Omental fat pad (tissue), 4 donors: ENCODE results near the gene PRR29. TPM values are rescaled to one million over a fixed set of nuclear protein-coding genes. Genes with fewer than 3 reads are reported as not detected.

ENCODE experiments used
- ATAC-seq: fragments of 150-250 bp; one replicate; pipeline ENCODE4 v1.9.1; 2016; ENCODE audit warnings: mild to moderate bottlenecking, moderate library complexity; ENCODE audit not compliant: low FRiP score
- DNase-seq: peaks from one replicate; pipeline ENCODE4 v3.0.0-alpha.2; 2019; ENCODE audit warnings: low spot score
- total RNA-seq, 4 donors: library from RNA; depleted of rRNA; stranded (reverse); fragments of >200 nt; gene quantifications; one replicate each; pipeline ENCODE4 v1.1.0, GENCODE V29; 2016
- TF ChIP-seq, protein P1 (sequence below), 3 donors: fragments of 450-650 bp; IDR thresholded peaks; one replicate each; pipeline ENCODE4 v1.5.1; 2016 to 2017; ENCODE audit warnings: antibody characterized with exemption in 3 of 3, mild to moderate bottlenecking in 3 of 3, moderate library complexity in 2 of 3

Gene PRR29
- total RNA-seq, 4 donors from 2014 or later, result 0.19 to 1.1 (median 0.55) TPM

DNA sequence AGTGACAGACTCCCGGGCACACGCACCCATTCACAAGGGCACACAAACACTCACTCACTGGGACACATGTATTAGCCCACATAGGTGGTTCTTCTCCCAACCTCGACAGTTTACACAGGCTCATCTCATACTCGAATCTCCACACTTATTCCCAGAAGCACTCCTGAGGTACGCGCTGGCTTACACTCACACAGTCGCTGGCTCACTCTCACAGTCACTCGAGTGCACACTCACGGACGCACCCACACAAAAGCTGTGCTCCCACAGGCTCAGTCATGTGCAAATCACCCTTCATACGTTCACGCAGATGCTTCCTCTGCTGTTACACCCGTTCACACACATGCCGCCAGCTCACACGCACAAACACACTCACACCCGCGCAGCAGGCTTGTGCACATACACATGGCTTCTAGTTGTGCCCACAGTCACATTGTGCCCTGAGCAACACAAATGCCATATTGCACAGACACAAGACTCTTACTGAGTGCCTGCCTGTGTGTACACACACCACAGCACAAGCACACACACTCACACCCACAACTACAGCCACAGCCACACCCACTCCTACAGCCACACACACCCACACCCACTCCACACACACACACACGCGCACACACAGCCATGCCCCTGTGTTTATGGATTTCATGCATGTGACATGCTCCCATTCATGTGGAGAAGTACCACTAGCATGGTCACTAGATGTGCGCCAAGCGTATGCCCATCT is 8.4 kb upstream of the PRR29 start:
- no peak for DNase-seq
- no peak for ATAC-seq

DNA sequence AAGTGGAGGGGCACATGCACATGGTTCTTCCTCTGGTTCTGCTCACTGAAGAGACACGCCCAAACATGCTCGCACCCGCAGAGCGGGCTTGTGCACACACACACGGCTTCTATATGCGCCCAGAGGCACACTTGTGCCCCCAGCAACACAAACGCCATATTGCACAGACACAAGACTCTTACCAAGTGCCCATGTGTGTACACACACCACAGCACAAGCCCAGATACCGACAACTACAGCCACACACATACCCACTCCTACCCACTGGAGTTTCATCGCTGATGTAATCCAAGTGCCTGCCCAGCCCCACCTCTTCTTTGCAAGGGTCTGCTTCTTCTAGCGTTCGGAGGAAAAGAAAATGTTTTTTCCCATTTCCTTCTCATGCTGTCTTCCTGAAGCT is 6.5 kb upstream of the PRR29 start:
- ATAC-seq, result no peak
- no peak for DNase-seq
- TF ChIP-seq, protein P1, sequence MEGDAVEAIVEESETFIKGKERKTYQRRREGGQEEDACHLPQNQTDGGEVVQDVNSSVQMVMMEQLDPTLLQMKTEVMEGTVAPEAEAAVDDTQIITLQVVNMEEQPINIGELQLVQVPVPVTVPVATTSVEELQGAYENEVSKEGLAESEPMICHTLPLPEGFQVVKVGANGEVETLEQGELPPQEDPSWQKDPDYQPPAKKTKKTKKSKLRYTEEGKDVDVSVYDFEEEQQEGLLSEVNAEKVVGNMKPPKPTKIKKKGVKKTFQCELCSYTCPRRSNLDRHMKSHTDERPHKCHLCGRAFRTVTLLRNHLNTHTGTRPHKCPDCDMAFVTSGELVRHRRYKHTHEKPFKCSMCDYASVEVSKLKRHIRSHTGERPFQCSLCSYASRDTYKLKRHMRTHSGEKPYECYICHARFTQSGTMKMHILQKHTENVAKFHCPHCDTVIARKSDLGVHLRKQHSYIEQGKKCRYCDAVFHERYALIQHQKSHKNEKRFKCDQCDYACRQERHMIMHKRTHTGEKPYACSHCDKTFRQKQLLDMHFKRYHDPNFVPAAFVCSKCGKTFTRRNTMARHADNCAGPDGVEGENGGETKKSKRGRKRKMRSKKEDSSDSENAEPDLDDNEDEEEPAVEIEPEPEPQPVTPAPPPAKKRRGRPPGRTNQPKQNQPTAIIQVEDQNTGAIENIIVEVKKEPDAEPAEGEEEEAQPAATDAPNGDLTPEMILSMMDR (IDR thresholded peaks at IDR 0.05), result no peak

More for the DNA sequence above, 8.4 kb upstream of the PRR29 start:
- TF ChIP-seq, protein P1 (IDR thresholded peaks at IDR 0.05), result no peak

DNA sequence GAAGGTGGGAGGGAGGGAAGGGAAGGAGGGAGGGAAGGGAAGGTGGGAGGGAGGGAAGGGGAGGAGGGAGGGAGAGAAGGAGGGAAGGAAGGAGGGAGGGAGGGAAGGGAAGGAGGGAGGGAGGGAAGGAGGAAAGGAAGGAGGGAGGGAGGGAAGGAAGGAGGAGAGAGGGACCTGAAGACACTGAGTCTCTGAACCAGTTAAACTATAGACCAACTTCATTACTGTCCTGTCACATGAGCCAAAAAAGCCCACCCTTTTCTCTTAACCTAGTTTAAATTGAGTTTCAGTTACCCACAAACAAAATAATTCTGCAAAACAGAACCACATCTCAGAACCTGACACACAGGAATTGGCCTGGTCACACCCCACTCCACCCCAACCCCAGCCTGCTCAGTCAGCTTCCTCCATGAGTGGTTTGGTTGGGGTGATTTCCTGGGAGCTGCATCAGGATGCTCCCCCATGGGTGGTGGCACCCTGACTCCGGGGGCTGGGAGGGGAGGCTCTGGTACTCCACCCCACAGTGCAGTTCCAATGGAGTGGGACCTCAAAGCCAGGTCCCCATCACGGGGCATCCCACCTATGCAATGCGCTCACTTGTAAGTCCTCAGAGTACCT is 4.7 kb upstream of the PRR29 start:
- TF ChIP-seq, protein P1 (IDR thresholded peaks at IDR 0.05), result no peak
- ATAC-seq (no peak), DNase-seq (no peak)

DNA sequence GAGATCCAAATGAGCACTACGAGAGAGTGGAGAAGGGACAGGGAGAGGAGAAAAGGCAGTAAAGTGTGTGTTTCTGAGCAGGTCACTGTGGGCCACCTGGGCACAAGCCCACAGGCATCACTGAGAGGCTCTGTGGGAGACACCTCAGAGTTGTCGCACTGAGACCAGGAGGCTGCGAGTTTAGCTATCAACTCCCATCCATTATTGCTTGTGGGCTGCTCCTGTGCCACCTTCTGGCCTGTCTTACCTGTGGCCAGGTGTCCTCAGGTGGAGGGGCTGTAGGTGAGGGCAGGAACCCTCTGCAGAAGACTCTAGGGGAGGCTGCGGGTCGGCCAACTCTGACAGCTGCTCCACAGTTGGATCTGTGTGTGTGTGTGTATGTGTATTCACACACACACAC is 2.5 kb upstream of the PRR29 start:
- DNase-seq, result no peak
- TF ChIP-seq, protein P1 (IDR thresholded peaks at IDR 0.05), result no peak
- ATAC-seq, result no peak

DNA sequence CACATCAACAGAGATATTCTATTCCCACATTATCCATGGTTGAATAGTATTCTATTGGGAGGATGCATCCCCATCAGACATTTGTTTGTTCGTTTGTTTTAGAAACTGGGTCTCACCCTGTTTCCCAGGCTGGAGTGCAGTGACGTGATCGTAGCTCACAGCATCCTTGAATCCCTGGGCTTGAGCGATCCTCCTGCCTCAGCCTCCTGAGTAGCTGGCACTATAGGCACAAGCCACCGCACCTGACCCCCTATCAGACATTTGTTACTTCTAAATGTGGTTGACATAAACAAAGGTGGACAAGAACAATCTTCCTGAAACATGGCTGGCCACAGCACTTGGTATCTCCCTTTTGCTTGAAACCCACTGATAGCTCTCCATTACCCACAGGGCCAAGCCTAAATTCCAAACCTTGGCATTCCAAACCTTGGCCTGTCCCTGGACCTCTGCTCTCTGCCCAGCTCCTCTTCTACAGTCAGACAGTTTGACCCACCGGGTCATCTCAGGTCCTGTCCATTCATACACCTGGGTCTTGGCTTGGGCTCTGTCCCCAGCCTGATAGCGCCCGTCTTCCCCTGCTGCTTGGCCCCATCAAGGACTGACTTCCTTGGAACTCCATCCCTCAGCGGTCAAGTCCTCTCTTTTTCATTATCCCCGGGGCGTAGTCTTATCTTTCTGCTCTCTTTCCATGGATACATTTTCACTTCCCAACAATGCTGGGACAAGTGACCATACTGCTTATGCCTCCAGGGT is 1.5 kb upstream of the PRR29 start:
- DNase-seq (no peak), ATAC-seq (no peak)
- TF ChIP-seq, protein P1 (IDR thresholded peaks at IDR 0.05), result no peak

DNA sequence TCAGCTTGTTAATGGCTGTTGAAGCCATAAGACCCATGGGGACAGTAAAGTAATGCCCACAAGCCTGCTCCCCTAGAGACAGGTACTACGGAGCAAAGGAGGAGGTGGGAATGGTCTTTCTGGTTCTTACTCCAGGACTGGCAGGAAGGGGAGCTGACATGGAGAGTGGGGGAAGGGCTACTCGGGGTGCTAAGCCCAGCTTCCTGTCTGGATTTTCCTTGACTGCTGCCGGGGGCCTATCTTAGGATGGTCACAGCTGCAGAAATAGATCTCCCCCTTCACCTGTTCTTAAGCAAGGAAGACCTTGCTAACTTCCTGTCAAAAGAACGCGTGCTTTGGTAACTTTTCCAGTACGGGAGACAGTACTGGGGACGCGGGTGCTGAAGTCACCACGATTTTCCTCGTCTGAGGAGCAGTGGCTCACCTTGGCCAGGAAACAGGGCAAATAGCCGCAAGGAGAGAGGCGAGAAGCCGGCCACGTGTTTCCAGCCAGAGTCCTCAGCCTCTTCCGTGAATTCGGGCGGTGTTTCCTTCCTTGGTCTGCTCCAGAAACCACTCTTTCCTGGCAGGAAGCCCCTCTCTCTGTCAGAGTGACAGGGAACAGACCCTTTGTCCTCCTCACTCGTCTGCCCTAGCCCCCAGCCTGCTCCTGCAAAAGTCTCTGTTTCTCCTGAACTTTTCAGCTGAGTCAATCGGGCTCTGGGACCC is 656 bp upstream of the PRR29 start:
- peak; percentile 21 for DNase-seq
- TF ChIP-seq, protein P1 (IDR thresholded peaks at IDR 0.05), result no peak
- ATAC-seq, result no peak
